ENCODE results near the gene FZD7.

Gene FZD7

DNA sequence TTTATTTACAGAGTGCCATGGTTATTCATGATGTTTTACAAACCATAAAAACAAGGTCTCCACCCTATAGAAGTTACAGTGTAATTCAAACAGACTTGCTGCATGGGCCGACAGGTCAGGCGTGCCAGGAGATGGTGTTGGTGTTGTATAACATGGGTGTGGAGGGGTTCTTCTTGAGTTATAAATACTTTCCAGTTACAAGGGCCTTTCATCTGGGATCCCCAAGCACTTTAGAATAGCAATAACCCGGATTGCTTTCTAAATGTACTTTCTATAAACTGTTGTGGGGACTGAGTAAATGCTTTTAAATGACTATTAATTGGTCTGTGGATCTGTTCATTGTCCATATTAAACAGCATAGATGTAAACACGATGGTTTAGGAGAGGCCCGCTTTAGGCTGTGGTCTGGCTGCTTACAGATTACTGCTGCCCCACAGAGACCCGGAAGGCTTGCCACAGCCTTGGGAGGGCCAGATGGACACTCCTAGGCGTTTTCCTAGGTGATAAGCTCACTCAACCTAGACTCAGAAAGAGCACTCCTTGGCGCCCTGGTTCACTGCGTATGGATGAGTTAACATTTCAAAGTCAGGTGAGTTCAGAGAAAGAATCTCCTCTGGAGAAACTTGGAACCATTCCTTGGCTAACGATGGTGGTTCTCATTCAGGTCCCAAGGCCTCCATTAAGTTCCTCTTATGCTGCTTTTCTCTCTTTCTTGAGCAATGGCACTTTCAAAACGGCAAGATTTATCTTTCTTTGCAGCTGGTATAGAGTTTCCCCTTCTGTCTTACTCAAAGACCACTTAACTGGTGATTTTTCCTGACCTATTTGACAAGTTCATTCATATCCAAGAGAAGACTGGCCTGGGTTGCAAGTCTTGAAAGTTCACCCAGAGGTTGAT lies 35.8 kb downstream of the FZD7 start:
- DNase-seq: no peak

DNA sequence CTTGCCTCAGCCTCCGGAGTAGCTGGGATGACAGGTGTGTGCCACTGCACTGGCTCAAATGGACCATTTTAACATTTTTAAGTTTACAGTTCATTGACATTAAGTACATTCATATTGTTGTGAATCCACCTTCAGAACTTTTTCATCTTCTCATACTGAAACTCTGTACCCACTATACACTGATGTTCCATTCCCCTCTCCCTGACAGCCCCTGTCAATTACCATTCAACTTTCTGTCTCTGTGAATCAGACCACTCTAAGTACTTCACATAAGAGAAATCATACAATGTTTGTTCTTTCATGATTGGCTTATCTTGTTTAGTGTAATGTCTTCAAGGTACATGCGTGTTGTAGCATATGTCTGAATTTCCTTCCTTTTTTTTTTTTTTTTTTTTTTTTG lies 37.5 kb downstream of the FZD7 start:
- no peak for DNase-seq

DNA sequence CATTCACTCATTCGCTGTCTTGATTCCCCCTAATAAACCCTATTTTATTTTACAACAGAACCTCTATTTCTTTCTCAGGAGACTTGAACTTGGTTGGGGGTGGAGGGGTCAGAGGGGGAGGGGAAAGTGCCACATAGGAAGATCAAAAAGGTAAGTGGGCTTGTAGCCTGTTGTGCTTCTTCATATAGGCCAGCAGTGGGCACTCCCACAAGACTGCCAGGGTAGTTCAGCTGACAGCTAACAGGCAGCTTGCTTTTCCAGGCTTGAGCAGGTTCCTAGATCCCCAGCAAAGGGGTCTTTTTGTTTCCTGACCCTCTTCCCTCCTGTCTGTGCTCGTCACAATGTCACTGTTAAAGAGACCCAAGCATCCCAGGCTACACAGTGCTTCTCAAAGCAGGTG lies 38.6 kb downstream of the FZD7 start:
- DNase-seq: no peak

DNA sequence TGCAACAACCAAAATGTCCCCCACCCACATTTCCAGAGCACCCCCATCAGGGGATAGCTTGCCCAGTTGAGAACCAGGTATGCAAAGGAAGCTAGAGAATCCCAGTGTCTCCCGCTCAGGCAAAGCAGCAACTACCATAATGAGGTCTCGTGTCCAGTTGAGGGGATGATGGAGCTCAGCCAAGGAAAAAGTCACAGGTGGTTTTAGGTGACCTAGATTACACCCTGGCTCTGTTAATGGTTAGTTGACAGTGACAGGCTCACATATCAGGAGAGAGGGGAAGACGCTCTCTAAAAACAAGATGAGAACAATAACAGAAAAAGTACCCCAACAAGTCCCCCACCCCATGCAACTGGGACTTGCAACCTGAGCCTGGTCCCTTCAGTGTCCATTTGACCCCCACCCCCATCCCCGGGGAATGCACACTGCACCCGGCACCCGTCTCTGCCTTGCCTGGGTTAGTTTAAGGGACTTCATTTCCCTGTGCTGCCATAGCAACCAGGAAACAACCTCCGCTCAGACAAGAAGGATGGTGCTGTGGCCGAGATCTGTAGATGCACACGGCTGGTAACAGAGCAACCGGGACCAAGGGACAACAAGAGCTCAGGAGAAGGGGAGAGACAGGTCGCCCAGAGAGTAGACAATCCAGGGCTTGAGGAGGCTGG lies 39.2 kb downstream of the FZD7 start, which contains the start of gene KIAA2012:
TSS of gene KIAA2012 (plus strand) at position 519 of the 665 bp plus-strand sequence. CDS start 373 bp downstream, outside the sequence.
- no peak for DNase-seq

GRCh38 chr2:202074324-202074723 lies 40.7 kb downstream of the FZD7 start:
- DNase-seq: no peak

DNA sequence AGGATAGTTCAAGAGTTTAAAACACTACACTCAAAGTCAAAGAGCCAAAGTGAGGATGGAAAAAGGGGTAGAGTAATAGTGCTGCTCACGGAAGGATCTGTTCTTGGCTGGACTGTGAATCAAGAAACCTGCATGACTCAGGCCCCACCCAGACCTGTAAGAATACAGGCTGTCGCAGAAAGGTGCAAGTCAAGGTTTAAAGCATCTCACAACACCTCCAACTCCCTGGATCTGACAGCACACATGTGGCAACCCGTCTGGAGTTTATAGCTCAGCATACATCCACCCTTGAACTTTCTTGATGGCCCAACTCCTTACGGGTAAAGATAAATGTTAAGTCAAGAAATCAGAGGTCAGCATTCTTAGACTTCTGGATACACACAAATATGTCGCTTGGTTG lies 45.7 kb downstream of the FZD7 start:
- no peak for DNase-seq

- DNase-seq: no peak
Observed at GRCh38 chr2:202084265-202084664, 50.6 kb downstream of the FZD7 start.

Measured in SHP77 (cell line).